HepG2 (cell line): ENCODE results near the gene RAP1GAP2. TPM values are rescaled to one million over a fixed set of nuclear protein-coding genes. Genes with fewer than 3 reads are reported as not detected.

Source experiments
- ATAC-seq: fragments of 200-7000 bp; cut with Tn5 transposase; 3 replicates; pipeline ENCODE4 v1.9.1; 2020; ENCODE audit warnings: mild to moderate bottlenecking, moderate library complexity
- BruUV-seq: library from RNA; stranded (reverse); fragments of 400-500 nt; replicated peaks from 2 replicates; lab custom pipeline; 2021; lab: Mats Ljungman, UMichigan
- CTCF ChIA-PET: fragments of 300-600 bp; formaldehyde crosslinking; extraction: SDS; loops from one replicate; lab custom pipeline; 2021; ENCODE audit warnings: low total read pairs, inconsistent platforms, low intra/inter-chr PET ratio; lab: Yijun Ruan, JAX
- POLR2A ChIA-PET: fragments of 350-600 bp; sonication (Branson Sonifier 250); formaldehyde crosslinking; loops from one replicate; lab custom pipeline; 2020; ENCODE audit warnings: antibody characterized with exemption, inconsistent platforms; lab: Yijun Ruan, JAX
- DNase-seq: peaks from one replicate; pipeline ENCODE4 v3.0.0-alpha.2; 2015; ENCODE audit warnings: low spot score
- FAIRE-seq: peaks from 3 replicates; lab custom pipeline; 2011; peaks lifted over from hg19 to GRCh38; lab: Jason Lieb, UNC
- H2AFZ ChIP-seq: one replicate; pipeline ENCODE4 v1.6.1; 2011; ENCODE audit warnings: low read length, inconsistent platforms
- H3K27ac ChIP-seq: fragments of 300-600 bp; 3 replicates; pipeline ENCODE4 v1.8.0; 2011; ENCODE audit warnings: mixed run types, mild to moderate bottlenecking, mixed read lengths, low read length, inconsistent platforms; ENCODE audit not compliant: insufficient read depth; ENCODE audit errors: extremely low read length
- H3K27me3 ChIP-seq, 2 experiments: fragments of 200-600 bp in 1 of 2; 2 replicates in 1 of 2; 3 replicates in 1 of 2; pipeline versions ENCODE4 v1.6.0 to v1.8.0; 2011; ENCODE audit warnings: low read length in 2 of 2, mild to moderate bottlenecking in 2 of 2, moderate library complexity in 2 of 2, inconsistent platforms in 1 of 2; ENCODE audit not compliant: insufficient read depth in 2 of 2, control insufficient read depth in 1 of 2
- H3K36me3 ChIP-seq, 2 experiments: fragments of 200-600 bp in 1 of 2; replicated peaks in 1 of 2; 2 replicates in 1 of 2; 3 replicates in 1 of 2; pipeline versions ENCODE4 v1.5.1 to v1.8.0; 2011; ENCODE audit warnings: low read length in 2 of 2, inconsistent platforms in 1 of 2; ENCODE audit not compliant: insufficient read depth in 2 of 2, control insufficient read depth in 1 of 2
- H3K4me1 ChIP-seq: 2 replicates; pipeline ENCODE4 v1.5.1; 2012; ENCODE audit warnings: low read length, inconsistent platforms; ENCODE audit not compliant: insufficient read depth
- H3K4me2 ChIP-seq: 2 replicates; pipeline ENCODE4 v1.6.0; 2011; ENCODE audit warnings: low read depth, low read length, inconsistent platforms
- H3K4me3 ChIP-seq, 3 experiments: fragments of 200-600 bp in 1 of 3; sonication (generic), shearing (Covaris generic) in 1 of 3; replicated peaks in 1 of 3; 2 replicates each; pipeline ENCODE4 v1.5.1; 2011 to 2016; ENCODE audit warnings: low read length in 3 of 3, inconsistent platforms in 2 of 3, low read depth in 2 of 3, mild to moderate bottlenecking in 2 of 3, control low read depth in 1 of 3, mixed read lengths in 1 of 3; ENCODE audit not compliant: insufficient read depth in 1 of 3
- H3K79me2 ChIP-seq: one replicate; pipeline ENCODE4 v1.6.1; 2011; ENCODE audit warnings: low read length, inconsistent platforms; ENCODE audit not compliant: insufficient read depth
- H3K9ac ChIP-seq: 2 replicates; pipeline ENCODE4 v1.6.0; 2011; ENCODE audit warnings: mild to moderate bottlenecking, low read depth, low read length, inconsistent platforms; ENCODE audit not compliant: insufficient read depth
- H3K9me3 ChIP-seq: 2 replicates; pipeline ENCODE4 v1.5.1; 2012; ENCODE audit warnings: mild to moderate bottlenecking, low read length
- H4K20me1 ChIP-seq: 2 replicates; pipeline ENCODE4 v1.6.0; 2011; ENCODE audit warnings: inconsistent platforms, mild to moderate bottlenecking, low read length, moderate library complexity; ENCODE audit not compliant: insufficient read depth
- CAMTA2 ChIP-seq: sonication (generic); formaldehyde crosslinking; IDR thresholded peaks from 2 replicates; pipeline ENCODE4 v1.4.0; 2020; ENCODE audit warnings: mild to moderate bottlenecking, missing genetic modification reagents, borderline replicate concordance
- CREM ChIP-seq, 2 experiments: sonication (generic) in 1 of 2; formaldehyde crosslinking in 1 of 2; IDR thresholded peaks; 2 replicates each; pipeline versions ENCODE4 v1.4.0 to v1.6.1; 2016 to 2020; ENCODE audit warnings: antibody characterized with exemption in 1 of 2, mild to moderate bottlenecking in 1 of 2, missing genetic modification reagents in 1 of 2
- HCFC1 ChIP-seq: fragments of 150-350 bp; IDR thresholded peaks from 2 replicates; pipeline ENCODE4 v1.6.1; 2014; ENCODE audit warnings: low read depth, low read length
- MED8 ChIP-seq: sonication (generic); formaldehyde crosslinking; IDR thresholded peaks from 2 replicates; pipeline ENCODE4 v1.8.1; 2023; ENCODE audit warnings: mild to moderate bottlenecking, missing genetic modification reagents; ENCODE audit not compliant: insufficient replicate concordance
- PAXIP1 ChIP-seq: sonication (generic); formaldehyde crosslinking; conservative IDR thresholded peaks from 2 replicates; pipeline ENCODE4 v1.4.0; 2020; ENCODE audit warnings: mild to moderate bottlenecking, missing genetic modification reagents, moderate library complexity
- RBAK ChIP-seq: sonication (generic); formaldehyde crosslinking; IDR thresholded peaks from 2 replicates; pipeline ENCODE4 v1.5.1; 2020; ENCODE audit warnings: mild to moderate bottlenecking, missing genetic modification reagents
- RORA ChIP-seq: sonication (generic); formaldehyde crosslinking; IDR thresholded peaks from 2 replicates; pipeline ENCODE4 v1.5.0; 2020; ENCODE audit warnings: mild to moderate bottlenecking, missing genetic modification reagents, moderate library complexity
- TCF12 ChIP-seq, 2 experiments: fragments of 450-650 bp in 1 of 2; sonication (generic) in 1 of 2; formaldehyde crosslinking in 1 of 2; IDR thresholded peaks; 2 replicates each; pipeline versions ENCODE4 v1.6.1 to v1.8.0; 2017 to 2022; ENCODE audit warnings: antibody characterized with exemption in 1 of 2, mild to moderate bottlenecking in 1 of 2, missing genetic modification reagents in 1 of 2, moderate library complexity in 1 of 2
- ZBTB44 ChIP-seq: sonication (generic); formaldehyde crosslinking; IDR thresholded peaks from 2 replicates; pipeline ENCODE4 v1.4.0; 2020; ENCODE audit warnings: missing genetic modification reagents
- ZNF124 ChIP-seq: sonication (generic); formaldehyde crosslinking; IDR thresholded peaks from 2 replicates; pipeline ENCODE4 v1.4.0; 2020; ENCODE audit warnings: missing genetic modification reagents
- ZNF180 ChIP-seq: sonication (generic); formaldehyde crosslinking; IDR thresholded peaks from 2 replicates; pipeline ENCODE4 v1.4.0; 2020; ENCODE audit warnings: low read depth, missing genetic modification reagents, borderline replicate concordance
- ZNF225 ChIP-seq: sonication (generic); formaldehyde crosslinking; IDR thresholded peaks from 2 replicates; pipeline ENCODE4 v1.4.0; 2020; ENCODE audit warnings: mild to moderate bottlenecking, missing genetic modification reagents
- WGBS: methylation state at CpG from one replicate; pipeline ENCODE4 v1.1.6; 2017; ENCODE audit warnings: low lambda C conversion rate; 5-methylcytosine and 5-hydroxymethylcytosine counted together
- in situ Hi-C: cut with HindIII; loops from 2 replicates; pipeline ENCODE4 v1.10.0; 2017; ENCODE audit warnings: low pct_unique_long_range_greater_than_20kb; ENCODE audit not compliant: extremely low pct_ligation_motif_present
- intact Hi-C: fragments of 100-400 bp; cut with micrococcal nuclease; formaldehyde crosslinking; loops from one replicate; pipeline ENCODE4 v1.10.0; 2022; ENCODE audit not compliant: unreplicated experiment
- polyA plus RNA-seq, 8 experiments: library from polyadenylated mRNA; depleted of rRNA in 3 of 8; stranded (reverse) in 7 of 8; unstranded in 1 of 8; fragments of >200 nt; fragmentation: Illumina TruSeq in 4 of 8; extraction: Trizol in 4 of 8; gene quantifications; 2 replicates each; pipeline versions ENCODE4 v1.2.1 to v1.2.3, GENCODE V29; 2011 to 2016; ENCODE audit warnings: low read depth in 4 of 8, missing spikeins in 1 of 8, mixed read lengths in 1 of 8; ENCODE audit not compliant: insufficient read depth in 1 of 8
- total RNA-seq, 5 experiments: library from RNA; depleted of rRNA; stranded (reverse); fragments of >200 nt; fragmentation: Illumina TruSeq; extraction: Trizol; gene quantifications; 2 replicates each; pipeline ENCODE4 v1.2.3, GENCODE V29; 2016; ENCODE audit warnings: low read depth in 1 of 5

The RAP1GAP2 gene
- total and polyA plus RNA-seq, 2 of the 13 experiments (the other 11 are each of a cell fraction or from before 2014, with no cell fraction given): 10.9 to 12.0 TPM

GRCh38 chr17:2945299-2945698 is 149.1 kb downstream of the RAP1GAP2 start:
- Histone ChIP-seq H3K27me3 (no peaks in the 10 kb centered on the region), H2AFZ (no peak overlapping the region), H3K27ac (no peak overlapping the region), H3K4me1 (peaks cover 4% of the 10 kb centered on the region; the same call in 1 of the 2 replicates), H3K4me3 (no peak overlapping the region), H3K36me3 (no peaks in the 10 kb centered on the region), H3K79me2 (no peaks in the 10 kb centered on the region), H4K20me1 (no peaks in the 10 kb centered on the region), H3K4me2 (no peak overlapping the region), H3K9ac (no peak overlapping the region), H3K9me3 (no peaks in the 10 kb centered on the region)
- intact Hi-C loops (no loop called here), in situ Hi-C loops (no loop called here)
- 82% methylated on average over 2 of the region's 2 CpGs for WGBS
- FAIRE-seq: no peak
- CTCF ChIA-PET: no interaction called here
- ATAC-seq: no peak
- POLR2A ChIA-PET: no interaction called here
- no TSS peak for BruUV-seq
- no peak for DNase-seq
- TF ChIP-seq ZNF124 (CRISPR knock-in tag) (no peak), ZNF225 (no peak), CREM (IDR thresholded peaks at IDR 0.05) (no peak), CREM (CRISPR knock-in tag; IDR thresholded peaks at IDR 0.05) (no peak), TCF12 (IDR thresholded peaks at IDR 0.05) (no peak), TCF12 (CRISPR knock-in tag; IDR thresholded peaks at IDR 0.05) (no peak), MED8 (CRISPR knock-in tag) (no peak), HCFC1 (no peak), ZNF180 (CRISPR knock-in tag) (no peak), CAMTA2 (no peak), PAXIP1 (CRISPR knock-in tag) (no peak), ZBTB44 (CRISPR knock-in tag) (no peak), RBAK (CRISPR knock-in tag) (no peak), RORA (CRISPR knock-in tag) (no peak)
